Ectodermal cell (in vitro differentiated cells): ENCODE results near the gene TSC22D3.
"Not testable (repeated sequence)": the region's sequence is repeated elsewhere in the genome, so short reads cannot be mapped to it uniquely, and the experiment has no call there.

ENCODE experiments used
- H3K27ac ChIP-seq: 2 replicates; pipeline ENCODE4 v1.7.0; 2013; ENCODE audit warnings: mild to moderate bottlenecking, low read depth, low read length; ENCODE audit not compliant: insufficient read depth, poor library complexity, severe bottlenecking
- H3K27me3 ChIP-seq: 2 replicates; pipeline ENCODE4 v1.7.0; 2013; ENCODE audit warnings: mild to moderate bottlenecking, low read length; ENCODE audit not compliant: insufficient read depth, control insufficient read depth, poor library complexity, severe bottlenecking
- H3K36me3 ChIP-seq: one replicate; pipeline ENCODE4 v1.7.0; 2013; ENCODE audit warnings: low read length; ENCODE audit not compliant: control insufficient read depth, insufficient read depth
- H3K4me1 ChIP-seq: one replicate; pipeline ENCODE4 v1.7.0; 2013; ENCODE audit warnings: low read length; ENCODE audit not compliant: control insufficient read depth, insufficient read depth
- H3K4me3 ChIP-seq: 2 replicates; pipeline ENCODE4 v1.7.0; 2013; ENCODE audit warnings: low read depth, low read length, control low read depth; ENCODE audit not compliant: insufficient read depth
- H3K9me3 ChIP-seq: 2 replicates; pipeline ENCODE4 v1.7.0; 2013; ENCODE audit warnings: mild to moderate bottlenecking, low read length, moderate library complexity; ENCODE audit not compliant: control insufficient read depth
- WGBS, 2 experiments: methylation state at CpG; one replicate each; pipeline ENCODE4 v1.1.7; 2013; ENCODE audit warnings: missing lambda C conversion rate in 2 of 2; 5-methylcytosine and 5-hydroxymethylcytosine counted together

TSC22D3 gene

GRCh38 chrX:107701493-107702121 lies 74.0 kb downstream of the TSC22D3 start:
- WGBS, 2 experiments: 79 to 87% methylated on average over 1 of the region's 1 CpG
- H3K36me3 ChIP-seq: no peaks in the 10 kb centered on the region
- no peaks in the 10 kb centered on the region for H3K4me1 ChIP-seq
- no peaks in the 10 kb centered on the region for H3K9me3 ChIP-seq
- H3K4me3 ChIP-seq: no peak overlapping the region
- no peaks in the 10 kb centered on the region for H3K27me3 ChIP-seq
- H3K27ac ChIP-seq: no peak overlapping the region

GRCh38 chrX:107700790-107701189 lies 74.8 kb downstream of the TSC22D3 start:
- Histone ChIP-seq H3K36me3 (no peaks in the 10 kb centered on the region), H3K27ac (no peak overlapping the region), H3K27me3 (no peaks in the 10 kb centered on the region), H3K4me1 (no peaks in the 10 kb centered on the region), H3K4me3 (no peak overlapping the region), H3K9me3 (no peaks in the 10 kb centered on the region)

- H3K27ac ChIP-seq: no peak overlapping the region
- no peaks in the 10 kb centered on the region for H3K9me3 ChIP-seq
- no peaks in the 10 kb centered on the region for H3K4me1 ChIP-seq
- no peaks in the 10 kb centered on the region for H3K36me3 ChIP-seq
- H3K4me3 ChIP-seq: no peak overlapping the region
- 26 to 27% methylated on average over 4 of the region's 4 CpGs for WGBS, 2 experiments
- no peaks in the 10 kb centered on the region for H3K27me3 ChIP-seq
Observed at GRCh38 chrX:107700317-107700774, 75.2 kb downstream of the TSC22D3 start.

GRCh38 chrX:107699616-107700015 lies 76.0 kb downstream of the TSC22D3 start:
- Histone ChIP-seq H3K9me3 (no peaks in the 10 kb centered on the region), H3K27ac (no peak overlapping the region), H3K4me1 (no peaks in the 10 kb centered on the region), H3K27me3 (no peaks in the 10 kb centered on the region), H3K4me3 (no peak overlapping the region), H3K36me3 (no peaks in the 10 kb centered on the region)
- WGBS, 2 experiments: 80 to 100% methylated on average over 2 of the region's 2 CpGs

- 85 to 99% methylated on average over 5 of the region's 5 CpGs for WGBS, 2 experiments
- Histone ChIP-seq H3K27ac (no peak overlapping the region), H3K9me3 (no peaks in the 10 kb centered on the region), H3K36me3 (no peaks in the 10 kb centered on the region), H3K27me3 (no peaks in the 10 kb centered on the region), H3K4me3 (no peak overlapping the region), H3K4me1 (no peaks in the 10 kb centered on the region)
Observed at GRCh38 chrX:107691024-107691448, 84.6 kb downstream of the TSC22D3 start.

GRCh38 chrX:107687445-107687844 lies 88.1 kb downstream of the TSC22D3 start:
- no peak overlapping the region for H3K27ac ChIP-seq
- 78 to 86% methylated on average over 2 of the region's 3 CpGs for WGBS, 2 experiments
- no peaks in the 10 kb centered on the region for H3K36me3 ChIP-seq

GRCh38 chrX:107686792-107687191 lies 88.8 kb downstream of the TSC22D3 start:
- Histone ChIP-seq H3K27me3 (no peaks in the 10 kb centered on the region), H3K9me3 (no peaks in the 10 kb centered on the region), H3K4me1 (no peaks in the 10 kb centered on the region), H3K27ac (no peak overlapping the region), H3K4me3 (no peak overlapping the region), H3K36me3 (no peaks in the 10 kb centered on the region)
- WGBS, 2 experiments: 92 to 93% methylated on average over 3 of the region's 3 CpGs

More at GRCh38 chrX:107687445-107687844, 88.1 kb downstream of the TSC22D3 start:
- H3K9me3 ChIP-seq: no peaks in the 10 kb centered on the region
- no peaks in the 10 kb centered on the region for H3K4me1 ChIP-seq
- H3K4me3 ChIP-seq: no peak overlapping the region
- H3K27me3 ChIP-seq: no peaks in the 10 kb centered on the region

- WGBS, 2 experiments: 94 to 96% methylated on average over 3 of the region's 3 CpGs
- Histone ChIP-seq H3K4me3 (no peak overlapping the region), H3K36me3 (no peaks in the 10 kb centered on the region), H3K27ac (no peak overlapping the region), H3K27me3 (no peaks in the 10 kb centered on the region), H3K9me3 (no peaks in the 10 kb centered on the region), H3K4me1 (no peaks in the 10 kb centered on the region)
Observed at GRCh38 chrX:107686026-107686425, 89.6 kb downstream of the TSC22D3 start.

GRCh38 chrX:107685586-107685985 lies 90.0 kb downstream of the TSC22D3 start:
- not testable (repeated sequence) for H3K4me3 ChIP-seq, H3K4me1 ChIP-seq, H3K36me3 ChIP-seq, H3K27me3 ChIP-seq, H3K27ac ChIP-seq, H3K9me3 ChIP-seq
- 88 to 97% methylated on average over 7 of the region's 9 CpGs for WGBS, 2 experiments

GRCh38 chrX:107684956-107685385 lies 90.6 kb downstream of the TSC22D3 start:
- no peak overlapping the region for H3K4me3 ChIP-seq
- H3K27me3 ChIP-seq: no peaks in the 10 kb centered on the region
- H3K36me3 ChIP-seq: no peaks in the 10 kb centered on the region
- WGBS, 2 experiments: 68 to 73% methylated on average over 4 to 5 of the region's 5 CpGs
- H3K9me3 ChIP-seq: no peaks in the 10 kb centered on the region
- no peaks in the 10 kb centered on the region for H3K4me1 ChIP-seq
- no peak overlapping the region for H3K27ac ChIP-seq

GRCh38 chrX:107683931-107684330 lies 91.7 kb downstream of the TSC22D3 start:
- no peaks in the 10 kb centered on the region for H3K4me1 ChIP-seq
- no peaks in the 10 kb centered on the region for H3K27me3 ChIP-seq
- WGBS, 2 experiments: 93 to 95% methylated on average over 3 of the region's 3 CpGs
- H3K27ac ChIP-seq: no peak overlapping the region
- no peaks in the 10 kb centered on the region for H3K36me3 ChIP-seq
- H3K4me3 ChIP-seq: no peak overlapping the region
- no peaks in the 10 kb centered on the region for H3K9me3 ChIP-seq
